Liver (tissue), 9 donors: Measurements from ENCODE around the gene NT5M. TPM values are rescaled to one million over a fixed set of nuclear protein-coding genes. Genes with fewer than 3 reads are reported as not detected.

ENCODE experiments used
- DNase-seq: peaks from one replicate; pipeline ENCODE4 v3.0.0-alpha.2; 2017; ENCODE audit warnings: low spot score
- H3K27ac ChIP-seq, 2 donors: one replicate each; pipeline ENCODE4 v1.7.0; 2013; ENCODE audit warnings: inconsistent platforms in 2 of 2, low read length in 2 of 2, control low read depth in 1 of 2, low read depth in 1 of 2, mild to moderate bottlenecking in 1 of 2
- H3K27me3 ChIP-seq, 4 donors: one replicate each; pipeline versions ENCODE4 v1.6.1 to v1.7.0; 2013; ENCODE audit warnings: low read length in 3 of 4, inconsistent platforms in 1 of 4, mild to moderate bottlenecking in 1 of 4, moderate library complexity in 1 of 4; ENCODE audit not compliant: control insufficient read depth in 4 of 4, insufficient read depth in 4 of 4
- H3K36me3 ChIP-seq, 4 donors: one replicate each; pipeline versions ENCODE4 v1.6.1 to v1.7.0; 2013; ENCODE audit warnings: low read length in 3 of 4, mild to moderate bottlenecking in 3 of 4, low read depth in 1 of 4, moderate library complexity in 1 of 4; ENCODE audit not compliant: control insufficient read depth in 4 of 4, insufficient read depth in 3 of 4
- H3K4me1 ChIP-seq, 4 donors: one replicate each; pipeline versions ENCODE4 v1.6.1 to v1.7.0; 2013; ENCODE audit warnings: low read length in 3 of 4, mild to moderate bottlenecking in 3 of 4, moderate library complexity in 1 of 4; ENCODE audit not compliant: control insufficient read depth in 4 of 4, insufficient read depth in 4 of 4
- H3K4me3 ChIP-seq, 3 donors: one replicate each; pipeline versions ENCODE4 v1.6.1 to v1.7.0; 2013; ENCODE audit warnings: low read length in 3 of 3, control low read depth in 1 of 3, low read depth in 1 of 3, mild to moderate bottlenecking in 1 of 3
- H3K9ac ChIP-seq, 2 donors: one replicate each; pipeline ENCODE4 v1.7.0; 2013; ENCODE audit warnings: low read length in 2 of 2, mild to moderate bottlenecking in 2 of 2, moderate library complexity in 2 of 2, control low read depth in 1 of 2, low read depth in 1 of 2
- H3K9me3 ChIP-seq, 4 donors: one replicate each; pipeline versions ENCODE4 v1.6.1 to v1.7.0; 2013; ENCODE audit warnings: low read length in 3 of 4; ENCODE audit not compliant: control insufficient read depth in 4 of 4
- HNF4A ChIP-seq, 2 donors: conservative IDR thresholded peaks; 2 replicates each; pipeline ENCODE4 v1.6.1; 2016; ENCODE audit warnings: antibody characterized with exemption in 2 of 2, mild to moderate bottlenecking in 2 of 2
- HNF4G ChIP-seq: IDR thresholded peaks from 2 replicates; pipeline ENCODE4 v1.6.1; 2016; ENCODE audit warnings: antibody characterized with exemption
- NR2F2 ChIP-seq: IDR thresholded peaks from 2 replicates; pipeline ENCODE4 v1.6.1; 2016; ENCODE audit warnings: antibody characterized with exemption
- RAD21 ChIP-seq, 2 donors: IDR thresholded peaks; 2 replicates each; pipeline ENCODE4 v1.6.1; 2016; ENCODE audit warnings: antibody characterized with exemption in 2 of 2, mild to moderate bottlenecking in 2 of 2
- SP1 ChIP-seq: IDR thresholded peaks from 2 replicates; pipeline ENCODE4 v1.6.1; 2018; ENCODE audit warnings: antibody characterized with exemption, mild to moderate bottlenecking
- WGBS: extraction: QIAGEN DNeasy Blood & Tissue Kit; methylation state at CpG from one replicate; pipeline ENCODE4 v1.1.7; 2013; 5-methylcytosine and 5-hydroxymethylcytosine counted together
- polyA plus RNA-seq, 2 donors: library from polyadenylated mRNA; stranded (reverse) in 1 of 2; unstranded in 1 of 2; fragments of 200-250 nt in 1 of 2; fragments of >200 nt in 1 of 2; fragmentation: Nextera tagmentation in 1 of 2; extraction: Ambion mirVana in 1 of 2; gene quantifications; one replicate each; pipeline versions ENCODE4 v1.2.1 to v1.2.3, GENCODE V29; 2013 to 2015
- total RNA-seq, 2 donors: library from RNA; depleted of rRNA; stranded (reverse); fragments of >200 nt; gene quantifications; one replicate each; pipeline ENCODE4 v1.2.3, GENCODE V29; 2014
- TF ChIP-seq, protein P1 (sequence below): fragments of 150-350 bp; IDR thresholded peaks from 2 replicates; pipeline ENCODE4 v1.5.1; 2017; ENCODE audit warnings: improper control_type of control experiment, low read depth, low read length; ENCODE audit not compliant: missing input control
- TF ChIP-seq, protein P2 (sequence below): IDR thresholded peaks from 2 replicates; pipeline ENCODE4 v1.6.1; 2016; ENCODE audit warnings: antibody characterized with exemption, mild to moderate bottlenecking
- TF ChIP-seq, protein P3 (sequence below): IDR thresholded peaks from 2 replicates; pipeline ENCODE4 v1.6.1; 2016; ENCODE audit warnings: antibody characterized with exemption
- TF ChIP-seq, protein P4 (sequence below): IDR thresholded peaks from 2 replicates; pipeline ENCODE4 v1.6.1; 2016; ENCODE audit warnings: antibody characterized with exemption
- donor health status: healthy.
- donor health status: healthy.
- donor health status: healthy.
- donor health status: healthy.
- donor health status: healthy.

NT5M gene
- total and polyA plus RNA-seq, 4 donors, result 0.42 to 7.9 (median 0.66) TPM

DNA sequence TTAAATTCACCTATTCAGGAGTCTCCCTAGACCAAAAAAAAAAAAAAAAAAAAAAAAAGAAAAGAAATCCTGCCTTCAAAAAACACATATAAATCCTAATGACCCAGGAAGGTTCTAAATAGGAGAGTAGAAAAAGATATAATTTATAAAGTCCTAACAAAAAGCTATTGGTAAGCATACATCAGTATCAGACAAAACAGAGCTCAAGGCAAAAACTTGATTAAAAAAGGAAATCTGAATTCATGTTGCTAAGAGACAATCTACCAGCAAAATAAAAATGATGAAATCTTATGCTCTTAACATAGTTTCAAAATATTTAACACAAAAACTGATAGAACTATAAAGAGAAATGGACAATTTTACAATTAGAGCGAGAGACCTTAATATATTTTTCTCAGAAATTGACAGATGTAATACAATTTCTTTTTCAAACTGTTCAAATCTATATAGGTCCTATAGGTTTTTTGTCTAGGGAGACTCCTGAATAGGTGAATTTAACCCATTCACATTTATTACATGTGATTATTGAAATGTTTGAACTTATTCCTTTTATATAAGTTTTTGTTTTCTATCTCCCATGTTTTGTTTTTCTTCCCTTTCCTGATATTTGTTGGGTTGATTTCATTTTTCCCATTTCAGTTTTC, 57.0 kb downstream of the NT5M start:
- Histone ChIP-seq H3K27me3 (no peaks in the 10 kb centered on the region), H3K27ac (no peak overlapping the region), H3K4me3 (no peak overlapping the region), H3K4me1 (no peaks in the 10 kb centered on the region), H3K9ac (no peak overlapping the region), H3K9me3 (no peaks in the 10 kb centered on the region), H3K36me3 (no peaks in the 10 kb centered on the region)
- TF ChIP-seq, protein P1, sequence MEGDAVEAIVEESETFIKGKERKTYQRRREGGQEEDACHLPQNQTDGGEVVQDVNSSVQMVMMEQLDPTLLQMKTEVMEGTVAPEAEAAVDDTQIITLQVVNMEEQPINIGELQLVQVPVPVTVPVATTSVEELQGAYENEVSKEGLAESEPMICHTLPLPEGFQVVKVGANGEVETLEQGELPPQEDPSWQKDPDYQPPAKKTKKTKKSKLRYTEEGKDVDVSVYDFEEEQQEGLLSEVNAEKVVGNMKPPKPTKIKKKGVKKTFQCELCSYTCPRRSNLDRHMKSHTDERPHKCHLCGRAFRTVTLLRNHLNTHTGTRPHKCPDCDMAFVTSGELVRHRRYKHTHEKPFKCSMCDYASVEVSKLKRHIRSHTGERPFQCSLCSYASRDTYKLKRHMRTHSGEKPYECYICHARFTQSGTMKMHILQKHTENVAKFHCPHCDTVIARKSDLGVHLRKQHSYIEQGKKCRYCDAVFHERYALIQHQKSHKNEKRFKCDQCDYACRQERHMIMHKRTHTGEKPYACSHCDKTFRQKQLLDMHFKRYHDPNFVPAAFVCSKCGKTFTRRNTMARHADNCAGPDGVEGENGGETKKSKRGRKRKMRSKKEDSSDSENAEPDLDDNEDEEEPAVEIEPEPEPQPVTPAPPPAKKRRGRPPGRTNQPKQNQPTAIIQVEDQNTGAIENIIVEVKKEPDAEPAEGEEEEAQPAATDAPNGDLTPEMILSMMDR, result no peak
- DNase-seq, result no peak
- WGBS, result 99% methylated on average over 1 of the region's 1 CpG

GRCh38 chr17:17361543-17361866, 58.3 kb downstream of the NT5M start:
- no peak for DNase-seq
- no peaks in the 10 kb centered on the region for H3K4me1 ChIP-seq
- TF ChIP-seq HNF4G (no peak), SP1 (no peak), HNF4A (conservative IDR thresholded peaks at IDR 0.05) (no peak), RAD21 (IDR thresholded peaks at IDR 0.05) (no peak)
- TF ChIP-seq, protein P2, sequence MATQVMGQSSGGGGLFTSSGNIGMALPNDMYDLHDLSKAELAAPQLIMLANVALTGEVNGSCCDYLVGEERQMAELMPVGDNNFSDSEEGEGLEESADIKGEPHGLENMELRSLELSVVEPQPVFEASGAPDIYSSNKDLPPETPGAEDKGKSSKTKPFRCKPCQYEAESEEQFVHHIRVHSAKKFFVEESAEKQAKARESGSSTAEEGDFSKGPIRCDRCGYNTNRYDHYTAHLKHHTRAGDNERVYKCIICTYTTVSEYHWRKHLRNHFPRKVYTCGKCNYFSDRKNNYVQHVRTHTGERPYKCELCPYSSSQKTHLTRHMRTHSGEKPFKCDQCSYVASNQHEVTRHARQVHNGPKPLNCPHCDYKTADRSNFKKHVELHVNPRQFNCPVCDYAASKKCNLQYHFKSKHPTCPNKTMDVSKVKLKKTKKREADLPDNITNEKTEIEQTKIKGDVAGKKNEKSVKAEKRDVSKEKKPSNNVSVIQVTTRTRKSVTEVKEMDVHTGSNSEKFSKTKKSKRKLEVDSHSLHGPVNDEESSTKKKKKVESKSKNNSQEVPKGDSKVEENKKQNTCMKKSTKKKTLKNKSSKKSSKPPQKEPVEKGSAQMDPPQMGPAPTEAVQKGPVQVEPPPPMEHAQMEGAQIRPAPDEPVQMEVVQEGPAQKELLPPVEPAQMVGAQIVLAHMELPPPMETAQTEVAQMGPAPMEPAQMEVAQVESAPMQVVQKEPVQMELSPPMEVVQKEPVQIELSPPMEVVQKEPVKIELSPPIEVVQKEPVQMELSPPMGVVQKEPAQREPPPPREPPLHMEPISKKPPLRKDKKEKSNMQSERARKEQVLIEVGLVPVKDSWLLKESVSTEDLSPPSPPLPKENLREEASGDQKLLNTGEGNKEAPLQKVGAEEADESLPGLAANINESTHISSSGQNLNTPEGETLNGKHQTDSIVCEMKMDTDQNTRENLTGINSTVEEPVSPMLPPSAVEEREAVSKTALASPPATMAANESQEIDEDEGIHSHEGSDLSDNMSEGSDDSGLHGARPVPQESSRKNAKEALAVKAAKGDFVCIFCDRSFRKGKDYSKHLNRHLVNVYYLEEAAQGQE, result no peak
- TF ChIP-seq, protein P3, sequence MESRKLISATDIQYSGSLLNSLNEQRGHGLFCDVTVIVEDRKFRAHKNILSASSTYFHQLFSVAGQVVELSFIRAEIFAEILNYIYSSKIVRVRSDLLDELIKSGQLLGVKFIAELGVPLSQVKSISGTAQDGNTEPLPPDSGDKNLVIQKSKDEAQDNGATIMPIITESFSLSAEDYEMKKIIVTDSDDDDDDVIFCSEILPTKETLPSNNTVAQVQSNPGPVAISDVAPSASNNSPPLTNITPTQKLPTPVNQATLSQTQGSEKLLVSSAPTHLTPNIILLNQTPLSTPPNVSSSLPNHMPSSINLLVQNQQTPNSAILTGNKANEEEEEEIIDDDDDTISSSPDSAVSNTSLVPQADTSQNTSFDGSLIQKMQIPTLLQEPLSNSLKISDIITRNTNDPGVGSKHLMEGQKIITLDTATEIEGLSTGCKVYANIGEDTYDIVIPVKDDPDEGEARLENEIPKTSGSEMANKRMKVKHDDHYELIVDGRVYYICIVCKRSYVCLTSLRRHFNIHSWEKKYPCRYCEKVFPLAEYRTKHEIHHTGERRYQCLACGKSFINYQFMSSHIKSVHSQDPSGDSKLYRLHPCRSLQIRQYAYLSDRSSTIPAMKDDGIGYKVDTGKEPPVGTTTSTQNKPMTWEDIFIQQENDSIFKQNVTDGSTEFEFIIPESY, result no peak
- H3K27me3 ChIP-seq, result no peaks in the 10 kb centered on the region
- WGBS, result 91% methylated on average over 5 of the region's 5 CpGs
- peaks cover 0 to 4% (median 0%) of the 10 kb centered on the region in 4 donors for H3K9me3 ChIP-seq
- no peaks in the 10 kb centered on the region for H3K36me3 ChIP-seq
- H3K9ac ChIP-seq, result no peak overlapping the region
- no peak overlapping the region for H3K27ac ChIP-seq
- H3K4me3 ChIP-seq, result no peak overlapping the region

- DNase-seq, result no peak
- Histone ChIP-seq H3K27me3 (no peaks in the 10 kb centered on the region), H3K9ac (no peak overlapping the region), H3K36me3 (no peaks in the 10 kb centered on the region), H3K4me1 (no peaks in the 10 kb centered on the region), H3K27ac (no peak overlapping the region), H3K9me3 (peaks cover 0 to 4% (median 0%) of the 10 kb centered on the region in 4 donors), H3K4me3 (no peak overlapping the region)
- 84% methylated on average over 12 of the region's 12 CpGs for WGBS
- peak; percentile 52 for TF ChIP-seq NR2F2
- TF ChIP-seq, protein P4, sequence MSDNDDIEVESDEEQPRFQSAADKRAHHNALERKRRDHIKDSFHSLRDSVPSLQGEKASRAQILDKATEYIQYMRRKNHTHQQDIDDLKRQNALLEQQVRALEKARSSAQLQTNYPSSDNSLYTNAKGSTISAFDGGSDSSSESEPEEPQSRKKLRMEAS, result no peak
Measured at GRCh38 chr17:17361867-17362539, 58.8 kb downstream of the NT5M start.
